ENCODE measurements around the gene WARS2.

GRCh38 chr1:119003413-119004128 lies 136.9 kb downstream of the WARS2 start:
- no peak for TF ChIP-seq CTCF (IDR thresholded peaks at IDR 0.05)
- TF ChIP-seq EP300 (IDR thresholded peaks at IDR 0.05): no peak
- TF ChIP-seq POLR2AphosphoS5 (IDR thresholded peaks at IDR 0.05): no peak
- TF ChIP-seq POLR2A (IDR thresholded peaks at IDR 0.05): no peak

Measured in sigmoid colon (tissue), 4 donors.